Pancreas (tissue), 10 donors: ENCODE data around the gene ARHGAP22. TPM values are rescaled to one million over a fixed set of nuclear protein-coding genes. Genes with fewer than 3 reads are reported as not detected.

ENCODE experiments used
- ATAC-seq, 4 donors: fragments of 200-7000 bp; cut with Tn5 transposase; one replicate each; pipeline versions ENCODE4 v1.8.0 to v1.9.1; 2020; ENCODE audit warnings: mild to moderate bottlenecking in 4 of 4, moderate library complexity in 4 of 4
- DNase-seq, 6 donors: peaks; one replicate each; pipeline ENCODE4 v3.0.0-alpha.2; 2020
- FAIRE-seq: peaks from 2 replicates; lab custom pipeline; 2012; peaks lifted over from hg19 to GRCh38; lab: Jason Lieb, UNC
- H3K27ac ChIP-seq, 4 donors: fragments of 200-600 bp; sonication (generic); 1 replicate in 3 of 4; 2 replicates in 1 of 4; pipeline versions ENCODE4 v1.5.0 to v1.8.0; 2020
- H3K27me3 ChIP-seq, 4 donors: fragments of 200-600 bp; one replicate each; pipeline ENCODE4 v1.8.0; 2021
- H3K36me3 ChIP-seq, 3 donors: fragments of 200-600 bp; sonication (generic) in 1 of 3; one replicate each; pipeline versions ENCODE4 v1.5.0 to v1.8.0; 2020 to 2021
- H3K4me1 ChIP-seq, 3 donors: fragments of 200-600 bp; one replicate each; pipeline ENCODE4 v1.8.0; 2021
- H3K4me3 ChIP-seq, 4 donors: fragments of 200-600 bp; sonication (generic) in 2 of 4; one replicate each; pipeline versions ENCODE4 v1.5.0 to v1.8.0; 2020 to 2021
- H3K9me3 ChIP-seq, 4 donors: fragments of 200-600 bp; one replicate each; pipeline ENCODE4 v1.8.0; 2021
- WGBS, 2 donors: extraction: QIAGEN DNeasy Blood & Tissue Kit; methylation state at CpG; one replicate each; pipeline ENCODE4 v1.1.7; 2013; 5-methylcytosine and 5-hydroxymethylcytosine counted together
- intact Hi-C, 3 donors: fragments of 100-400 bp; cut with DNase I; formaldehyde crosslinking; loops; one replicate each; pipeline versions ENCODE4 v1.11.1 to v1.14.2; 2022
- polyA plus RNA-seq, 2 donors: library from polyadenylated mRNA; stranded (reverse); fragments of 200-250 nt; gene quantifications; one replicate each; pipeline ENCODE4 v1.2.3, GENCODE V29; 2013
- total RNA-seq, 6 donors: library from RNA; stranded (reverse); fragmentation: NEBNext Ultra II Directional in 4 of 6; extraction: Animal tissue kit (Norgen Biotek cat#: 25700) in 4 of 6; gene quantifications; one replicate each; pipeline versions ENCODE4 v1.2.1 to v1.2.4, GENCODE V29; 2021 to 2023
- TF ChIP-seq, protein P1 (sequence below), 4 donors: fragments of 200-600 bp; sonication (generic) in 3 of 4; IDR thresholded peaks; one replicate each; pipeline versions ENCODE4 v1.5.0 to v1.8.0; 2021; ENCODE audit warnings: antibody characterized with exemption in 4 of 4
- donor health status: healthy with polysubstance abuse.
- donor health status: DM: no; HTN: no; CAD: no; lungs with moderate emphysema.
- donor health status: DM: no; HTN: no; CAD: no.
- donor health status: control.
- donor health status: control.
- donor health status: Bipolar disorder and iron deficiency.
- donor health status: DM: yes; HTN: yes; CAD: no.
- donor health status: DM: no; HTN: no; CAD: no.
- donor health status: DM: no; HTN: no; CAD: no.
- donor health status: DM: yes; HTN: yes; CAD: no.

ARHGAP22 gene
- total and polyA plus RNA-seq, 8 donors, result 1.1 to 6.0 (median 1.9) TPM

DNA sequence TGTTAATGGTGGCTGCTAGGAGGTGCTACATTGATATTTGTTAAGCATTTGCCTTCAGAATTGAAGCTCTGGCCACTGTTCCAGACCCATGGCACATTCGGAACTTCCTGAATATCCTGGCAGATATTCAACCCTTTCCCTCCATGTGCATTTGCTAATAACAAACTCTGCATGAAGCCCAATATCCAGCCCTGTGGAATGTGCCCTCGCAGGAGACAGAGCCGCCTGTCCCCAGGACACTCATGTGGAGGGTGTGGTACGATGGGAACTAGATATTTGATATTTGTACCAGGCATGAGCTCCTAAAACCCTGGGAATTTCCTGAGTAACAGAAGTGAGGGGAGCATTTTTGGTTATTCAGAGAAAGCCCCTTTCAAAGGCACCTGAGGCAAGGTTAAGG, 21.6 kb upstream of the ARHGAP22 start:
- Histone ChIP-seq H3K36me3 (no peaks in the 10 kb centered on the region), H3K4me1 (no peaks in the 10 kb centered on the region), H3K27ac (no peak overlapping the region), H3K27me3 (no peaks in the 10 kb centered on the region), H3K9me3 (no peaks in the 10 kb centered on the region), H3K4me3 (no peak overlapping the region)
- no peak for DNase-seq
- no peak for FAIRE-seq
- TF ChIP-seq, protein P1, sequence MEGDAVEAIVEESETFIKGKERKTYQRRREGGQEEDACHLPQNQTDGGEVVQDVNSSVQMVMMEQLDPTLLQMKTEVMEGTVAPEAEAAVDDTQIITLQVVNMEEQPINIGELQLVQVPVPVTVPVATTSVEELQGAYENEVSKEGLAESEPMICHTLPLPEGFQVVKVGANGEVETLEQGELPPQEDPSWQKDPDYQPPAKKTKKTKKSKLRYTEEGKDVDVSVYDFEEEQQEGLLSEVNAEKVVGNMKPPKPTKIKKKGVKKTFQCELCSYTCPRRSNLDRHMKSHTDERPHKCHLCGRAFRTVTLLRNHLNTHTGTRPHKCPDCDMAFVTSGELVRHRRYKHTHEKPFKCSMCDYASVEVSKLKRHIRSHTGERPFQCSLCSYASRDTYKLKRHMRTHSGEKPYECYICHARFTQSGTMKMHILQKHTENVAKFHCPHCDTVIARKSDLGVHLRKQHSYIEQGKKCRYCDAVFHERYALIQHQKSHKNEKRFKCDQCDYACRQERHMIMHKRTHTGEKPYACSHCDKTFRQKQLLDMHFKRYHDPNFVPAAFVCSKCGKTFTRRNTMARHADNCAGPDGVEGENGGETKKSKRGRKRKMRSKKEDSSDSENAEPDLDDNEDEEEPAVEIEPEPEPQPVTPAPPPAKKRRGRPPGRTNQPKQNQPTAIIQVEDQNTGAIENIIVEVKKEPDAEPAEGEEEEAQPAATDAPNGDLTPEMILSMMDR (IDR thresholded peaks at IDR 0.05), result no peak
- intact Hi-C loops, result no loop called here
- no peak for ATAC-seq
- 70 to 81% methylated on average over 4 of the region's 4 CpGs for WGBS, 2 donors

DNA sequence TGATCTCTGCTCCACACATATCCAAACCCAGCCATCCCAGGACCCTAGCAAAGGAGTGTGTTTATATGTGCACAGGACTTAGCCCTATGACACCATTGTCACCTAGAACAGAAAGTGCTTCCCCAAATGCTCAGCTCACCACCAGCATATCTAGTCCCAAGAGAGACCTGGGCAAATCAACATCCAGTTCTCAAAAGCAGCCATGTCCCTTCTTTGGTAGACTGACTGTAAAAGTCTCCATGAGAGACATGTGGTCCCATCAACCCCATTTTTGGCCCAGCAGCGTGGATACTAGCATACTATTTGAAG, 20.9 kb upstream of the ARHGAP22 start:
- ATAC-seq (no peak), FAIRE-seq (no peak), DNase-seq (no peak)
- intact Hi-C loops, result no loop called here
- H3K9me3 ChIP-seq, result no peaks in the 10 kb centered on the region
- no peak overlapping the region for H3K4me3 ChIP-seq
- H3K27me3 ChIP-seq, result no peaks in the 10 kb centered on the region
- H3K36me3 ChIP-seq, result no peaks in the 10 kb centered on the region
- no peak overlapping the region for H3K27ac ChIP-seq
- H3K4me1 ChIP-seq, result no peaks in the 10 kb centered on the region
- 70 to 91% methylated on average over 1 of the region's 1 CpG for WGBS, 2 donors
- TF ChIP-seq, protein P1 (IDR thresholded peaks at IDR 0.05), result no peak

DNA sequence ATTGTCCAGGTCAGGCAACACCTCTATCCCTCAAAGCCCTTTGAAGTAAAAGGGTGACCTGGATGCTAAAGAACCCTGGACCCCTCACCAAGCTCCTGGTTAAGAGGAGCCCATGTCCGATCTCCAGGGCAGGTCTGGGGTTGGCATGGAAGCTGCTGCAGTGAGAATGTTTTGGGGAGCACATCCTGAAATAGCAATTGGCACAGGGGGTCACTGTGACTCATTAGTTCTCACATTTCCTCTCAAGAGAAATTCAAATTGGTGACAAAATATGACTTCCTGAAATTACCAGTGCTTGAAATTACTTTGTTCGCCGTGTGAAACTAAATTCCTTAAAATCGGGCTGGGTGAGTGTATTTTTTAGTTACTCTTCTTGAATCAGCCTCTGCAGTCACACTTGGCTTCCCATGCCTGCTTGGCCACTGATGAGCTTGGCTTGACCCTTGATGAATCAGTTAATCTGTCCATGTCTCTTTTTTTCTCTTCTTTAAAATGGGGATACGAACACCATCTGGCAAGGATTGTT, 18.8 kb upstream of the ARHGAP22 start:
- WGBS, 2 donors, result 72 to 81% methylated on average over 5 of the region's 5 CpGs
- intact Hi-C loops, result no loop called here
- no peak for DNase-seq

DNA sequence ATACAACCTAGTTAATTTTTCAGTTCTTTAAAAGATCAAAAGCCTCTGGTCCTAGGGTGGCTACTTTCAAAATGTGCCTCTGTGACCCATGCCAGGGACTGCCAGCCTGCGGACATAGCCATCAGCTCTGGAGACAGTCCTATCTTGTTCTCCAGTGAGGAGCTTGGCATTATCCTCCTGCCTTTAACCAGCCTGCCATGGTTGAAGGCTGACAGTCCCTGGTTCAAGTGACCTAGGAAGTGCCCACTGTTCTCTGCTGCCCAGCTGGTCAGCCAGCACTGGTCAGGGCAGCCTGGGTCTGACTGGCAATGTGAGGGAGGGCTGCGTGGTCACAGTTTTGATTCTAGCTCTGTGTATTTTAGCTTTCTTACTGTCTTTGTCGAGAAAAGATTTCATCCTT, 18.1 kb upstream of the ARHGAP22 start:
- intact Hi-C loops, result no loop called here
- no peak for FAIRE-seq
- ATAC-seq, result no peak

More for the DNA sequence above, 18.8 kb upstream of the ARHGAP22 start:
- H3K4me1 ChIP-seq, result no peaks in the 10 kb centered on the region
- no peak overlapping the region for H3K27ac ChIP-seq
- H3K9me3 ChIP-seq, result no peaks in the 10 kb centered on the region
- ATAC-seq, result no peak
- H3K4me3 ChIP-seq, result no peak overlapping the region
- H3K36me3 ChIP-seq, result no peaks in the 10 kb centered on the region
- FAIRE-seq, result no peak
- TF ChIP-seq, protein P1 (IDR thresholded peaks at IDR 0.05), result no peak
- no peaks in the 10 kb centered on the region for H3K27me3 ChIP-seq

DNA sequence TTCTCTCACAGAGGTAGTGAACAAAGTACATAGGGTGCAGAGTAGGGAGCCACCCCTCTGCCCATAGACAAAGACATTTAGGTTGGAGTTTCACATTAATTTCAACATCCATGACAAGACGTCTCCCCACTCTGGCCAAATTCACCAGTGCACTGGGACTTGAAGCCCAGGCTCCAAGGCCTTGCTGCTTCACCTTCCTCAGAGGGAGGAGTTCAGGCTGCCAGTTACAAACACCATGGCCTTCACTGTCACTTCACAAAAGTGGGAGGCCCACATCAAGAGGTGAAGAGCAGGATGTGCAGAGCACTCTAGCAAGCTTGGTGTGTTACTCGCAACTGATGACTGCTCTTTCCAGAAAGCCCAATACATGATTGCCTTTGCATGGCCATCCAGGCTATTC, 15.8 kb upstream of the ARHGAP22 start:
- no peak for DNase-seq
- intact Hi-C loops, result no loop called here
- TF ChIP-seq, protein P1 (IDR thresholded peaks at IDR 0.05), result no peak
- 81 to 93% methylated on average over 2 of the region's 2 CpGs for WGBS, 2 donors
- no peaks in the 10 kb centered on the region for H3K4me1 ChIP-seq
- ATAC-seq, result no peak
- no peaks in the 10 kb centered on the region for H3K36me3 ChIP-seq
- H3K27me3 ChIP-seq, result no peaks in the 10 kb centered on the region
- no peak overlapping the region for H3K27ac ChIP-seq
- no peaks in the 10 kb centered on the region for H3K9me3 ChIP-seq
- no peak overlapping the region for H3K4me3 ChIP-seq
- no peak for FAIRE-seq

More for the DNA sequence above, 18.1 kb upstream of the ARHGAP22 start:
- DNase-seq, result no peak
- no peaks in the 10 kb centered on the region for H3K4me1 ChIP-seq
- no peaks in the 10 kb centered on the region for H3K9me3 ChIP-seq
- H3K27ac ChIP-seq, result no peak overlapping the region
- TF ChIP-seq, protein P1 (IDR thresholded peaks at IDR 0.05), result no peak
- H3K36me3 ChIP-seq, result no peaks in the 10 kb centered on the region
- no peak overlapping the region for H3K4me3 ChIP-seq
- 84 to 89% methylated on average over 3 of the region's 3 CpGs for WGBS, 2 donors
- H3K27me3 ChIP-seq, result no peaks in the 10 kb centered on the region
